DOHH2 (cell line): ENCODE data around the gene TRIM66.

Experiments used
- EZH2phosphoT487 ChIP-seq: fragments of 200-600 bp; sonication (generic); IDR thresholded peaks from 2 replicates; pipeline ENCODE4 v1.6.1; 2017; ENCODE audit warnings: borderline replicate concordance, mild to moderate bottlenecking, antibody characterized with exemption, low read length, moderate library complexity, mixed read lengths
- TF ChIP-seq, protein P1 (sequence below): fragments of 200-600 bp; sonication (generic); IDR thresholded peaks from one replicate; pipeline ENCODE4 v1.5.1; 2014; ENCODE audit warnings: antibody characterized with exemption, mild to moderate bottlenecking, low read depth, low read length; ENCODE audit not compliant: poor library complexity, severe bottlenecking

DNA sequence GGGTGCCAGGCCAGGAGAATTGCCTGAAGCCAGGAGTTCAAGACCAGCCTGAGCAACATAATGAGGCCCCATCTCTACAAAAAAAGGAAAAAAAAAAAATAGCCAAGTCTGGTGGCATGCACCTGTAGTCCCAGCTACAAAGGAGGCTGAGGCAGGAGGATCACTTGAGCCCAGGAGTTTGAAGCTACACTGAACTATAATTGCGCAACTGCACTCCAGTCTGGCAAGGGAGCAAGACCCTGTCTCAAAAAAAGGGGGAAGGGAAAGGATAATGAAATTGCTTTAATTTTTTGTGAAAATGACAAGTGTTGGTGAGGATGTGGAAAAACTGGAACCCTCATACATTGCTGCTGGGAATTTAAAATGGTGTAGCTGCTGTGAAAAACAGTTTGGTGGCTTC lies 107.7 kb downstream of the TRIM66 start:
- TF ChIP-seq, protein P1, sequence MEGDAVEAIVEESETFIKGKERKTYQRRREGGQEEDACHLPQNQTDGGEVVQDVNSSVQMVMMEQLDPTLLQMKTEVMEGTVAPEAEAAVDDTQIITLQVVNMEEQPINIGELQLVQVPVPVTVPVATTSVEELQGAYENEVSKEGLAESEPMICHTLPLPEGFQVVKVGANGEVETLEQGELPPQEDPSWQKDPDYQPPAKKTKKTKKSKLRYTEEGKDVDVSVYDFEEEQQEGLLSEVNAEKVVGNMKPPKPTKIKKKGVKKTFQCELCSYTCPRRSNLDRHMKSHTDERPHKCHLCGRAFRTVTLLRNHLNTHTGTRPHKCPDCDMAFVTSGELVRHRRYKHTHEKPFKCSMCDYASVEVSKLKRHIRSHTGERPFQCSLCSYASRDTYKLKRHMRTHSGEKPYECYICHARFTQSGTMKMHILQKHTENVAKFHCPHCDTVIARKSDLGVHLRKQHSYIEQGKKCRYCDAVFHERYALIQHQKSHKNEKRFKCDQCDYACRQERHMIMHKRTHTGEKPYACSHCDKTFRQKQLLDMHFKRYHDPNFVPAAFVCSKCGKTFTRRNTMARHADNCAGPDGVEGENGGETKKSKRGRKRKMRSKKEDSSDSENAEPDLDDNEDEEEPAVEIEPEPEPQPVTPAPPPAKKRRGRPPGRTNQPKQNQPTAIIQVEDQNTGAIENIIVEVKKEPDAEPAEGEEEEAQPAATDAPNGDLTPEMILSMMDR = no peak
- TF ChIP-seq EZH2phosphoT487 = no peak
